ENCODE measurements around the gene WBP1. TPM values are rescaled to one million over a fixed set of nuclear protein-coding genes. Genes with fewer than 3 reads are reported as not detected.

The WBP1 gene
- total RNA-seq, 4 donors from 2014 or later: 44.2 to 91.5 (median 47.0) TPM

- Histone ChIP-seq H3K27ac (no peak overlapping the region), H3K4me1 (peaks cover 0 to 25% (median 4%) of the 10 kb centered on the region in 3 donors), H3K9me3 (no peaks in the 10 kb centered on the region), H3K27me3 (peaks cover 29% of the 10 kb centered on the region), H3K36me3 (no peaks in the 10 kb centered on the region), H3K4me3 (no peak overlapping the region)
- ATAC-seq: no peak
- 28 to 34% methylated on average over 4 to 5 of the region's 5 CpGs for WGBS, 2 donors (ENCODE audit: low coverage in 1 of 2)
- TF ChIP-seq EP300 (IDR thresholded peaks at IDR 0.05): no peak
- TF ChIP-seq CTCF (IDR thresholded peaks at IDR 0.05): no peak
- TF ChIP-seq POLR2A (IDR thresholded peaks at IDR 0.05): no peak
Measured at GRCh38 chr2:74444498-74445318, 13.5 kb upstream of the WBP1 start.

- no peak overlapping the region for H3K4me3 ChIP-seq
- H3K27ac ChIP-seq: no peak overlapping the region
- ATAC-seq: no peak
- H3K27me3 ChIP-seq: peaks cover 11% of the 10 kb centered on the region
- H3K9me3 ChIP-seq: no peaks in the 10 kb centered on the region
- H3K36me3 ChIP-seq: no peaks in the 10 kb centered on the region
- H3K4me1 ChIP-seq: no peaks in the 10 kb centered on the region
- TF ChIP-seq POLR2AphosphoS5 (IDR thresholded peaks at IDR 0.05): no peak
- no peak for TF ChIP-seq EP300 (IDR thresholded peaks at IDR 0.05)
- no peak for TF ChIP-seq POLR2A (IDR thresholded peaks at IDR 0.05)
- TF ChIP-seq CTCF (IDR thresholded peaks at IDR 0.05): no peak
- 72 to 78% methylated on average over 3 to 4 of the region's 5 CpGs for WGBS, 2 donors (ENCODE audit: low coverage in 1 of 2)
Measured at GRCh38 chr2:74447230-74447999, 10.8 kb upstream of the WBP1 start.

- no peak overlapping the region for H3K27ac ChIP-seq
- H3K4me1 ChIP-seq: no peaks in the 10 kb centered on the region
- H3K4me3 ChIP-seq: no peak overlapping the region
- 67 to 68% methylated on average over 2 of the region's 2 CpGs for WGBS, 2 donors (ENCODE audit: low coverage in 1 of 2)
- no peak for TF ChIP-seq EP300 (IDR thresholded peaks at IDR 0.05)
- no peak for TF ChIP-seq CTCF (IDR thresholded peaks at IDR 0.05)
- no peak for TF ChIP-seq POLR2A (IDR thresholded peaks at IDR 0.05)
- no peak for TF ChIP-seq POLR2AphosphoS5 (IDR thresholded peaks at IDR 0.05)
- H3K36me3 ChIP-seq: no peaks in the 10 kb centered on the region
- ATAC-seq: no peak
- H3K9me3 ChIP-seq: no peaks in the 10 kb centered on the region
- H3K27me3 ChIP-seq: peaks cover 2% of the 10 kb centered on the region
Measured at GRCh38 chr2:74448771-74449170, 9.5 kb upstream of the WBP1 start.

- Histone ChIP-seq H3K36me3 (no peaks in the 10 kb centered on the region), H3K27me3 (no peaks in the 10 kb centered on the region), H3K4me3 (no peak overlapping the region), H3K27ac (no peak overlapping the region), H3K4me1 (peaks cover 2 to 12% (median 7%) of the 10 kb centered on the region in 3 donors), H3K9me3 (no peaks in the 10 kb centered on the region)
- 82 to 93% methylated on average over 3 of the region's 3 CpGs for WGBS, 2 donors (ENCODE audit: low coverage in 1 of 2)
- ATAC-seq: no peak
- TF ChIP-seq CTCF (IDR thresholded peaks at IDR 0.05) (no peak), POLR2AphosphoS5 (IDR thresholded peaks at IDR 0.05) (no peak), POLR2A (IDR thresholded peaks at IDR 0.05) (no peak), EP300 (IDR thresholded peaks at IDR 0.05) (no peak)
Measured at GRCh38 chr2:74450570-74451190, 7.6 kb upstream of the WBP1 start.
